IMR-90 (cell line): ENCODE measurements around the gene HAO2. TPM values are rescaled to one million over a fixed set of nuclear protein-coding genes. Genes with fewer than 3 reads are reported as not detected.

Experiments used
- ATAC-seq: fragments of 200-7000 bp; cut with Tn5 transposase; 2 replicates; pipeline ENCODE4 v1.9.1; 2020; ENCODE audit warnings: low read depth, mild to moderate bottlenecking, moderate library complexity
- BruUV-seq: library from RNA; stranded (reverse); fragments of 400-500 nt; replicated peaks from 2 replicates; lab custom pipeline; 2021; lab: Mats Ljungman, UMichigan
- CTCF ChIA-PET: fragments of 300-600 bp; formaldehyde crosslinking; extraction: SDS; loops from one replicate; lab custom pipeline; 2021; ENCODE audit warnings: antibody characterized with exemption; lab: Yijun Ruan, JAX
- POLR2A ChIA-PET: fragments of 300-600 bp; sonication (Branson Sonifier 250); formaldehyde crosslinking; loops from one replicate; lab custom pipeline; 2022; ENCODE audit warnings: antibody characterized with exemption; ENCODE audit not compliant: unreplicated experiment; lab: Charles Lee
- DNase-seq: peaks from one replicate; pipeline ENCODE4 v3.0.0; 2013
- H2AFZ ChIP-seq: replicated peaks from 2 replicates; pipeline ENCODE3; 2013; ENCODE audit warnings: low read length, mild to moderate bottlenecking; ENCODE audit not compliant: poor library complexity
- H2AK5ac ChIP-seq: 2 replicates; pipeline ENCODE4 v1.6.1; 2013; ENCODE audit warnings: low read depth, low read length, inconsistent platforms
- H2AK9ac ChIP-seq: replicated peaks from 2 replicates; pipeline ENCODE3; 2013; ENCODE audit warnings: mild to moderate bottlenecking, low read depth, low read length, moderate library complexity; ENCODE audit not compliant: poor library complexity
- H2BK120ac ChIP-seq: 2 replicates; pipeline ENCODE4 v1.6.1; 2013; ENCODE audit warnings: low read depth, low read length, inconsistent platforms
- H2BK15ac ChIP-seq: 3 replicates; pipeline ENCODE4 v1.6.1; 2013; ENCODE audit warnings: low read depth, low read length, inconsistent platforms
- H2BK20ac ChIP-seq: 2 replicates; pipeline ENCODE4 v1.6.1; 2013; ENCODE audit warnings: low read depth, mild to moderate bottlenecking, inconsistent platforms, low read length, moderate library complexity
- H2BK5ac ChIP-seq: 2 replicates; pipeline ENCODE4 v1.6.1; 2013; ENCODE audit warnings: mild to moderate bottlenecking, low read depth, low read length, inconsistent platforms; ENCODE audit not compliant: poor library complexity, severe bottlenecking
- H3K14ac ChIP-seq: replicated peaks from 2 replicates; pipeline ENCODE4 v1.6.1; 2013; ENCODE audit warnings: low read depth, low read length, inconsistent platforms
- H3K18ac ChIP-seq: 2 replicates; pipeline ENCODE4 v1.6.1; 2013; ENCODE audit warnings: low read depth, low read length, control low read depth
- H3K23ac ChIP-seq: 2 replicates; pipeline ENCODE4 v1.6.1; 2013; ENCODE audit warnings: low read depth, low read length, inconsistent platforms
- H3K27ac ChIP-seq: 2 replicates; pipeline ENCODE4 v1.5.1; 2013; ENCODE audit warnings: mild to moderate bottlenecking, control low read depth, low read length; ENCODE audit not compliant: insufficient read depth
- H3K27me3 ChIP-seq: 2 replicates; pipeline ENCODE4 v1.6.1; 2013; ENCODE audit warnings: low read length; ENCODE audit not compliant: control insufficient read depth, insufficient read depth
- H3K36me3 ChIP-seq: 2 replicates; pipeline ENCODE4 v1.6.1; 2013; ENCODE audit warnings: low read length, mixed read lengths; ENCODE audit not compliant: control insufficient read depth, insufficient read depth
- H3K4ac ChIP-seq: 2 replicates; pipeline ENCODE4 v1.6.1; 2013; ENCODE audit warnings: low read depth, low read length, inconsistent platforms
- H3K4me1 ChIP-seq: 2 replicates; pipeline ENCODE4 v1.6.1; 2013; ENCODE audit warnings: low read length, mixed read lengths; ENCODE audit not compliant: control insufficient read depth, insufficient read depth
- H3K4me2 ChIP-seq: 2 replicates; pipeline ENCODE4 v1.6.1; 2013; ENCODE audit warnings: low read depth, mild to moderate bottlenecking, control low read depth, low read length, moderate library complexity
- H3K4me3 ChIP-seq: 2 replicates; pipeline ENCODE4 v1.5.1; 2013; ENCODE audit warnings: low read depth, mild to moderate bottlenecking, control low read depth, low read length, moderate library complexity; ENCODE audit not compliant: insufficient read depth
- H3K56ac ChIP-seq: 2 replicates; pipeline ENCODE4 v1.6.1; 2013; ENCODE audit warnings: low read length, inconsistent platforms; ENCODE audit not compliant: insufficient read depth; ENCODE audit errors: extremely low read depth
- H3K79me1 ChIP-seq, 2 experiments: 2 replicates each; pipeline ENCODE4 v1.6.1; 2013; ENCODE audit warnings: low read length in 2 of 2, inconsistent platforms in 1 of 2, low read depth in 1 of 2
- H3K9ac ChIP-seq: 2 replicates; pipeline ENCODE4 v1.6.1; 2013; ENCODE audit warnings: low read depth, low read length, control low read depth
- H3K9me1 ChIP-seq: 2 replicates; pipeline ENCODE4 v1.6.1; 2013; ENCODE audit warnings: low read length, inconsistent platforms; ENCODE audit not compliant: insufficient read depth
- H3K9me3 ChIP-seq: 2 replicates; pipeline ENCODE4 v1.6.1; 2013; ENCODE audit warnings: low read length; ENCODE audit not compliant: control insufficient read depth, insufficient read depth
- H4K20me1 ChIP-seq: 2 replicates; pipeline ENCODE4 v1.6.1; 2013; ENCODE audit warnings: low read length, inconsistent platforms; ENCODE audit not compliant: insufficient read depth
- H4K5ac ChIP-seq: 2 replicates; pipeline ENCODE4 v1.6.1; 2013; ENCODE audit warnings: mild to moderate bottlenecking, low read depth, low read length, control low read depth
- H4K8ac ChIP-seq, 2 experiments: 2 replicates each; pipeline ENCODE4 v1.6.1; 2013; ENCODE audit warnings: low read depth in 2 of 2, low read length in 2 of 2, control low read depth in 1 of 2, inconsistent platforms in 1 of 2
- H4K91ac ChIP-seq: 2 replicates; pipeline ENCODE4 v1.6.1; 2013; ENCODE audit warnings: low read depth, low read length, inconsistent platforms; ENCODE audit not compliant: insufficient read depth
- BHLHE40 ChIP-seq: fragments of 150-350 bp; IDR thresholded peaks from 2 replicates; pipeline ENCODE4 v1.6.1; 2016; ENCODE audit warnings: mild to moderate bottlenecking, low read depth, low read length
- CEBPB ChIP-seq: IDR thresholded peaks from 2 replicates; pipeline ENCODE4 v1.6.1; 2012; ENCODE audit warnings: low read depth, low read length, improper control_type of control experiment
- CHD1 ChIP-seq: IDR thresholded peaks from 2 replicates; pipeline ENCODE4 v1.6.1; 2012; ENCODE audit warnings: low read depth, low read length, improper control_type of control experiment
- CTCF ChIP-seq: conservative IDR thresholded peaks from 2 replicates; pipeline ENCODE4 v1.5.1; 2012; ENCODE audit warnings: mild to moderate bottlenecking, low read depth, low read length, improper control_type of control experiment
- ELK1 ChIP-seq: fragments of 150-350 bp; IDR thresholded peaks from 2 replicates; pipeline ENCODE4 v1.6.1; 2016; ENCODE audit warnings: low read depth, mild to moderate bottlenecking, low read length, moderate library complexity, borderline replicate concordance
- FOS ChIP-seq: fragments of 150-350 bp; IDR thresholded peaks from 2 replicates; pipeline ENCODE4 v1.6.1; 2016; ENCODE audit warnings: low read depth, low read length
- MAFK ChIP-seq: IDR thresholded peaks from 2 replicates; pipeline ENCODE4 v1.6.1; 2012; ENCODE audit warnings: low read depth, low read length, improper control_type of control experiment
- MAZ ChIP-seq: IDR thresholded peaks from 2 replicates; pipeline ENCODE4 v1.6.1; 2012; ENCODE audit warnings: low read depth, mild to moderate bottlenecking, low read length, improper control_type of control experiment, moderate library complexity, borderline replicate concordance
- MXI1 ChIP-seq: IDR thresholded peaks from 2 replicates; pipeline ENCODE4 v1.6.1; 2012; ENCODE audit warnings: low read depth, mild to moderate bottlenecking, low read length, moderate library complexity, borderline replicate concordance
- NFE2L2 ChIP-seq: fragments of 150-350 bp; IDR thresholded peaks from 2 replicates; pipeline ENCODE4 v1.6.1; 2016; ENCODE audit warnings: low read depth, mild to moderate bottlenecking, low read length
- POLR2A ChIP-seq: IDR thresholded peaks from 2 replicates; pipeline ENCODE4 v1.6.1; 2012; ENCODE audit warnings: mild to moderate bottlenecking, low read depth, low read length
- RAD21 ChIP-seq: IDR thresholded peaks from 2 replicates; pipeline ENCODE4 v1.6.1; 2012; ENCODE audit warnings: low read length, improper control_type of control experiment
- RCOR1 ChIP-seq: IDR thresholded peaks from 2 replicates; pipeline ENCODE4 v1.6.1; 2012; ENCODE audit warnings: mild to moderate bottlenecking, low read length, improper control_type of control experiment; ENCODE audit not compliant: insufficient replicate concordance
- RFX5 ChIP-seq: IDR thresholded peaks from 2 replicates; pipeline ENCODE4 v1.8.0; 2012; ENCODE audit warnings: low read depth, mild to moderate bottlenecking, low read length, moderate library complexity
- SMC3 ChIP-seq: fragments of 150-350 bp; IDR thresholded peaks from 2 replicates; pipeline ENCODE4 v1.6.1; 2016; ENCODE audit warnings: low read depth, mild to moderate bottlenecking, antibody characterized with exemption, low read length, moderate library complexity
- USF2 ChIP-seq: fragments of 150-350 bp; IDR thresholded peaks from 2 replicates; pipeline ENCODE4 v1.6.1; 2017; ENCODE audit warnings: mild to moderate bottlenecking, antibody characterized with exemption, low read length, low read depth
- WGBS, 2 experiments: methylation state at CpG; one replicate each; pipeline versions ENCODE4 v1.1.5 to v1.1.7; 2013; ENCODE audit warnings: missing lambda C conversion rate in 2 of 2; ENCODE audit not compliant: insufficient read length in 1 of 2; ENCODE audit errors: extremely low coverage in 2 of 2; 5-methylcytosine and 5-hydroxymethylcytosine counted together
- dilution Hi-C: fragments of 300-500 bp; cut with HindIII; formaldehyde crosslinking; loops from one replicate; pipeline ENCODE4 v1.14.3; 2018; ENCODE audit warnings: low sequenced_read_pairs; ENCODE audit not compliant: unreplicated experiment
- in situ Hi-C: fragments of 300-500 bp; cut with MboI; formaldehyde crosslinking; loops from 3 replicates; pipeline ENCODE4 v1.14.3; 2019; ENCODE audit warnings: low sequenced_read_pairs, inconsistent platforms, mixed read lengths
- intact Hi-C: fragments of 100-400 bp; cut with micrococcal nuclease; formaldehyde crosslinking; loops from 2 replicates; pipeline ENCODE4 v1.10.0; 2022
- polyA plus RNA-seq, 3 experiments: library from polyadenylated mRNA; depleted of rRNA; stranded (reverse); fragments of >200 nt; gene quantifications; 2 replicates each; pipeline ENCODE4 v1.2.3, GENCODE V29; 2012; ENCODE audit warnings: low replicate concordance in 1 of 3
- total RNA-seq: library from RNA; depleted of rRNA; stranded (reverse); fragments of >200 nt; gene quantifications from 2 replicates; pipeline ENCODE4 v1.2.3, GENCODE V29; 2012

Gene HAO2
- total and polyA plus RNA-seq, 2 of the 4 experiments (the other 2 are of a cell fraction), result not detected

GRCh38 chr1:119331915-119332314 is 36.7 kb upstream of the HAO2 start:
- no peak overlapping the region for H3K23ac ChIP-seq
- DNase-seq (no peak), ATAC-seq (no peak)
- ChIA-PET CTCF (no interaction called here), POLR2A (no interaction called here)
- H3K9me1 ChIP-seq, result no peaks in the 10 kb centered on the region
- no peak overlapping the region for H2AK5ac ChIP-seq
- H3K9ac ChIP-seq, result no peak overlapping the region
- H4K20me1 ChIP-seq, result no peaks in the 10 kb centered on the region
- H3K4me2 ChIP-seq, result no peak overlapping the region
- no peak overlapping the region for H3K18ac ChIP-seq
- H3K4me3 ChIP-seq, result no peak overlapping the region
- intact Hi-C loops (no loop called here), dilution Hi-C loops (no loop called here), in situ Hi-C loops (no loop called here)
- H4K91ac ChIP-seq, result no peak overlapping the region
- H2BK120ac ChIP-seq, result no peak overlapping the region
- TF ChIP-seq POLR2A (no peak), RCOR1 (no peak), ELK1 (no peak), CHD1 (no peak), NFE2L2 (no peak), SMC3 (no peak), CTCF (no peak), BHLHE40 (no peak), FOS (no peak), CEBPB (no peak), RAD21 (no peak), MAFK (no peak), MXI1 (no peak), USF2 (no peak), MAZ (no peak), RFX5 (no peak)
- H3K79me1 ChIP-seq, result no peaks in the 10 kb centered on the region
- H2AK9ac ChIP-seq, result no peak overlapping the region
- no peaks in the 10 kb centered on the region for H3K9me3 ChIP-seq
- no peak overlapping the region for H2BK5ac ChIP-seq
- no peak overlapping the region for H3K4ac ChIP-seq
- WGBS, 2 experiments, result no CpG with 5 or more reads among the region's 1 CpG
- no peak overlapping the region for H4K8ac ChIP-seq
- H3K14ac ChIP-seq, result no peak overlapping the region
- no peaks in the 10 kb centered on the region for H3K36me3 ChIP-seq
- H2BK20ac ChIP-seq, result no peak overlapping the region
- no peak overlapping the region for H2AFZ ChIP-seq
- peaks cover 9% of the 10 kb centered on the region for H3K27me3 ChIP-seq
- H3K56ac ChIP-seq, result no peak overlapping the region
- no peaks in the 10 kb centered on the region for H3K4me1 ChIP-seq
- H2BK15ac ChIP-seq, result no peak overlapping the region
- BruUV-seq, result no TSS peak
- H4K5ac ChIP-seq, result no peak overlapping the region
- no peak overlapping the region for H3K27ac ChIP-seq
